Loucy (cell line): ENCODE data around the gene S1PR3.

Experiments used
- EZH2phosphoT487 ChIP-seq: fragments of 200-600 bp; IDR thresholded peaks from 2 replicates; pipeline ENCODE4 v1.6.1; 2018; ENCODE audit warnings: antibody characterized with exemption, mild to moderate bottlenecking, moderate library complexity, borderline replicate concordance
- TF ChIP-seq, protein P1 (sequence below): fragments of 200-600 bp; sonication (generic); conservative IDR thresholded peaks from 2 replicates; pipeline ENCODE4 v1.5.1; 2014; ENCODE audit warnings: mild to moderate bottlenecking, antibody characterized with exemption, low read length

DNA sequence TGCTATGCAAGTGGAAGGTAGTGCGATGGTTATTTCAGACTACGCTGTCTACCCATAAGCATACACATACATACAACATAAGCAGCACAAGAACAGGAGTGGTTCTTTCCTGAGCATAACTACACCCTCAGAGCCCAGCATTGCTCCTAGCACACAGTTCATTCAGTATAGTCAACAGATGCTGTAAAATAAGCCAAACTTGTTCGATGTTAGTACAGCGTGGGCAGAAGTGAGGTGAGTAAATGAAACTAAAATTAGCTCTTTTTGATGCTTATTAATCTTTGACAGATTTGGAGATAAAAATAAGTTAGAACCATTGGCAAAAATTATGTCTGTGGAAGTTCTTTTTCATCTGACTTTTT lies 47.8 kb downstream of the S1PR3 start:
- TF ChIP-seq, protein P1, sequence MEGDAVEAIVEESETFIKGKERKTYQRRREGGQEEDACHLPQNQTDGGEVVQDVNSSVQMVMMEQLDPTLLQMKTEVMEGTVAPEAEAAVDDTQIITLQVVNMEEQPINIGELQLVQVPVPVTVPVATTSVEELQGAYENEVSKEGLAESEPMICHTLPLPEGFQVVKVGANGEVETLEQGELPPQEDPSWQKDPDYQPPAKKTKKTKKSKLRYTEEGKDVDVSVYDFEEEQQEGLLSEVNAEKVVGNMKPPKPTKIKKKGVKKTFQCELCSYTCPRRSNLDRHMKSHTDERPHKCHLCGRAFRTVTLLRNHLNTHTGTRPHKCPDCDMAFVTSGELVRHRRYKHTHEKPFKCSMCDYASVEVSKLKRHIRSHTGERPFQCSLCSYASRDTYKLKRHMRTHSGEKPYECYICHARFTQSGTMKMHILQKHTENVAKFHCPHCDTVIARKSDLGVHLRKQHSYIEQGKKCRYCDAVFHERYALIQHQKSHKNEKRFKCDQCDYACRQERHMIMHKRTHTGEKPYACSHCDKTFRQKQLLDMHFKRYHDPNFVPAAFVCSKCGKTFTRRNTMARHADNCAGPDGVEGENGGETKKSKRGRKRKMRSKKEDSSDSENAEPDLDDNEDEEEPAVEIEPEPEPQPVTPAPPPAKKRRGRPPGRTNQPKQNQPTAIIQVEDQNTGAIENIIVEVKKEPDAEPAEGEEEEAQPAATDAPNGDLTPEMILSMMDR, result no peak
- TF ChIP-seq EZH2phosphoT487, result no peak
